M059J (cell line): Measurements from ENCODE around the gene ALG2. TPM values are rescaled to one million over a fixed set of nuclear protein-coding genes. Genes with fewer than 3 reads are reported as not detected.

Experiments
- DNase-seq: peaks from one replicate; pipeline ENCODE4 v3.0.0-alpha.2; 2012; ENCODE audit warnings: low read depth
- total RNA-seq: library from RNA; depleted of rRNA; stranded (reverse); fragments of >200 nt; shearing (Covaris generic); gene quantifications from 2 replicates; pipeline ENCODE4 v1.2.3, GENCODE V29; 2014; rRNA removed

ALG2 gene
- 70.9 and 76.9 TPM in 2 replicates for total RNA-seq

- DNase-seq: peak; percentile 90
Observed at GRCh38 chr9:99221621-99222415, at the start of gene ALG2, which contains the start of gene SEC61B. Gene ALG2 (minus strand): TSS chr9:99221942. CDS start chr9:99221894, 48 bp downstream. Gene SEC61B (plus strand): TSS chr9:99222282. CDS start chr9:99222364, 82 bp downstream.

- DNase-seq: no peak
Observed at GRCh38 chr9:99270491-99270890, 48.7 kb upstream of the ALG2 start.

DNA sequence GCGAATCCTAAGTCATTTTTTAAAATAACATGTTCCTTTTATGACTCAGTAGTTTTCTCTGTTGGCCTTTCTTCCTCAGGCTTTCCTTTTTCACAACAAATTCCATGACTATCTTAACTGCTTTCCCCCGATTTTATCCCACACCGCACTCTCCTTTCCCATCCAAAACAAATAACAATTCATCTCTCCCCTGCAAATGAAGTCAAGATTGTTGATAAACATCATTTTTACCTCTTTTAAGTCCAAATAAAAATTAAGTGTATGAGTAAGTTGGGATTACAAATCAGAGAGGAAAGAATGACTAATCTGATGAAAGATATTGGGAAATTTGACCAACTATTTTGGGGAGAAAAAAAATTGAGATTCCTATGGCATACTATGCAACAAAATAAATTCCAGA lies 47.7 kb upstream of the ALG2 start:
- DNase-seq: peak; percentile 82

- peak; percentile 69 for DNase-seq
Observed at GRCh38 chr9:99266255-99267023, 44.7 kb upstream of the ALG2 start.

DNA sequence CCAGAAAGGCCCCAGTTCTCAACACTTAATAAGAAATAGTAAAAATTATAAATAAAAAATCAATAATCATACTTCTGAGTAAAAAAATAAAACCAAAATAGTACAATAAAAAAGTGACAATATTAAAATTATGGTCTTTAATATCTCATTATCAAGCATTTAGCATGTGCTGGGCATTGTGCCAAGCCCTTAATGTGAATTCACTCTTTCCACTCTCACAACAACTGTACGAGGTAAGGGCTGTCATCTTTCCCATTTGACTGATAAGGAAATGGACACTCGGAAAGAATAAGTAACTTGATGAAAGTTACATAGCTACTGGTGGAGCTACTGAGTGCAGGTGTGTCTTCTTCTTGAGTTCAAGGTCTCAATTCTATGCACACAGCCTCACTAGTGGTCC lies 43.9 kb upstream of the ALG2 start:
- DNase-seq: no peak

DNA sequence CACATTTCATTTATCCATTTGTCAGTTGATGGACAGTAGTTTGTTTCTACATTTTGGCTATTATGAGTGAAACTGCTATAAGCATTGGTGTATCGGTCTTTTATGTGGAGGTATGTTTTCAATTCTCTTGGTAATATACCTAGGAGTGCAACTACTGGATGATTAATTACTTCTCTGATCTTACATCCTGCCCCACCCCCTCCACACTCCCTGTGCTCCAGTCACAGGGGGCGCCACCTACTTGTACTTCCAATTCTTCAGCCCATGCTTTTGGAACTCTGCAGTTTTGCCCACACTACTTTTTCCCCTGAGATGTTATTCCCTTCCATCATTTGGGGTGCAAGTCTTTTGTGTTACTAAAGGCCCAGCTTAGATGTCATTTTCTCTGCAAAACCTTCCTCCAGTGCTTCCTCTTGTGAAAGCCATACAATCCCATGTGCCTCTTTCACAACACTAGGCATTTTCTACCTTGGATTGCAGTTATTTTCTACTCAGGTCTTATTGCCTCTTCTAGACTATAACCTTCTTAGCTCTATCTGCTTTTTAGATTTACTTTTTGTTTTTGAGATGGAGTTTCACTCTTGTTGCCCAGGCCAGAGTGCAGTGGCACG lies 42.4 kb upstream of the ALG2 start:
- DNase-seq: peak; percentile 39

- no peak for DNase-seq
Observed at GRCh38 chr9:99262949-99263418, 41.2 kb upstream of the ALG2 start.

- no peak for DNase-seq
Observed at GRCh38 chr9:99261923-99262322, 40.2 kb upstream of the ALG2 start.

- peak; percentile 32 for DNase-seq
Observed at GRCh38 chr9:99259231-99259918, 37.6 kb upstream of the ALG2 start.

DNA sequence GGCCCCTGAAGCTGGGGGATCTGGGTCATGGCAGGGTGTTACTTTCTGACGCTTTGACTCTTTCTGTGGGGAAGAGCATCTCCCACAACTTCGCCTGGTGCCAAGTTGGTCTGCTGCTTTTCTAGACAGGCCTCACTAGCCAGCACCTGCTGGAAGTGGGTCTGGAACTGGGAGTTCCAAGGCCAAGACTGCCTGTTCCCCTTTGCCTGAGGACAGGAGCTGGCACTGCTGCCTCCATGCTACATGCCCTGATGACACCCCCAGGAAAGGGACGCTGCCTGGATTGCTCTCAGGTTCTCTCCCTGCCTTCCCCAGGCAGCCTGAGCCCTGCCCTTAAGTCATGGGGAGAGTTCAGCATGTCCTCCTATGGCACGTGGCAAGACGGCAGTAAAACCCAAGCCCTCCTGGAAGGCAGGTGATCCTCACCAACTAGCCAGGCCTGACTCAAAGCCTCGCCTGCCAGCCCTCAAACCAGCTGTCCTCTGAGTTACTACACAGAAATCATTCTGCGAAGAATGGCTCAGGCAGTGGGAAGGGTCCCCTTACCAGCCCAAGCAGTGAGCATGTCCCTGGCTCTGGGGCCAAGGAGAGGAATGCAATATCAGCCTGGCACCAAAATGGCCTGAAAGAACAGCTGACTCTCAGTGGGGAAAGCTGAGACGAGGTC lies 36.1 kb upstream of the ALG2 start:
- DNase-seq: no peak

GRCh38 chr9:99255651-99256050 lies 33.9 kb upstream of the ALG2 start:
- no peak for DNase-seq

GRCh38 chr9:99253772-99254431 lies 32.2 kb upstream of the ALG2 start:
- peak; percentile 98 for DNase-seq

DNA sequence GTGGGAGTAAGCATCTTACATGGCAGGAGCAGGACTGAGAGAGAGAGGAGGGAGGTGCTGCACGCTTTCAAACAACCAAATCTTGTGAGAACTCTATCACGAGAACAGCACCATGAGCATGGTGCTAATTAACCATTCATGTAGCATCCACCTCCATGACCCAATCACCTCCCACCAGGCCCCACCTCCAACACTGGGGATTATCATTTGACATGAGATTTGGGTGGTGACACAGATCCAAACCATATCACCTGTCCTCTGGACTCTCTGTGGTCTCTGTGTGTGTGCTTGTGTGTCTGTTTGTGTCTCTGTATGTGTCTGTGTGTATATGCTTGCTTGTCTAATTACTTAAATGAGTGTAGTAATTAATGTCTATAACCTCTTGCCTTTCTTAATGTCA lies 31.4 kb upstream of the ALG2 start:
- no peak for DNase-seq

- no peak for DNase-seq
Observed at GRCh38 chr9:99251157-99251556, 29.4 kb upstream of the ALG2 start.

- DNase-seq: peak; percentile 71
Observed at GRCh38 chr9:99249619-99250018, 27.9 kb upstream of the ALG2 start.

GRCh38 chr9:99244344-99245260 lies 22.9 kb upstream of the ALG2 start:
- no peak for DNase-seq

DNA sequence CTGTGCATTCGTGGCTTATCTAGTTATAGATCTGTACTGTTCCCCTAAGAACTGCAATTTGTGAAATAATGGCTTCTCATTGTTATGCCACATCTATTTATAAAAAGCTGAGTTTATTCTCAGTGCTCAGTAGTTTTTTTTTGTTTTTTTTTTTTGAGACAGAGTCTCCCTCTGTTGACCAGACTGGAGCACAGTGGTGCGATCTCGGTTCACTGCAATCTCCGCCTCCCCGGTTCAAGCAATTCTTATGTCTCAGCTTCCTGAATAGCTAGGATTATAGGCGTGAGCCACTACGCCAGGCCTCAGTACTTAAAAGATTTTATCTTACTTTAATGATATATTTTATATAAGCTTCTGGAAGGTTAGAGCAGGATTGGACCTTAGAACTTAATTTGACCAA lies 19.4 kb upstream of the ALG2 start:
- DNase-seq: no peak

DNA sequence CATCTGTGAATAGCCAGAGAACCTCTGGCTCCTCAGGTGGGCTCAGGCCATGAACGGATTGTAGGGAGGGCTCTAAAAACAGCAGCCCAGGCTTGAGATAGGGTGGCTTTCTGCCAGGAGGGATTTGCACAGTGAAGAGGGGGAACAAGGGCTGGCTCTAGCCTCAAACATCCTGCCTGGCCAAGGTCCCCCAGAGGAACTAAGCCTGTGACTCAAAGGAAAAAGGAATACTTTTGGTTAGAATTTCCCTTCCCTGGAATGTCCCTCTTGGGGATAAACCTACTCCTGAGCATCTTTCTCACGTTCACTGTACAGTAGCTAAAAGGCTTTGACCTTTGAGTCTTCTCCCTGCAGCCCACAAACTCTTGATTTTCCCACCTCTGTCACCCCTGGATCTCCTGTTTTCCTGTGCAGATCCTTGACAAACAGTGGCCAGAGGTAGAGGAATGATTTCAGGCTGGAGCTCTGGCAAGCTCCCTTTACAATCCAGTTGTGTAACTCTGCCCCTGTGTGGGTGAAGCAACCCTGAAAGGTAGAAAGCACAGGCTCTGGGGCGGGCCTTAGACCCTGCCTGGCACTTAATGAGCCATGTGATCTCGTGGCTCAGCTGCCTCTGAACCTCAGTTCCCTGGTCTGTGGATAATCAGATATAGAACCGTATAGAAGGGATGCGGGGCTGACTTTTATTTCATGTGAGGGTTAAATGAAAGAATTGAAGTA lies 17.8 kb upstream of the ALG2 start:
- peak; percentile 72 for DNase-seq

- no peak for DNase-seq
Observed at GRCh38 chr9:99238331-99238730, 16.6 kb upstream of the ALG2 start.
